GM13977 (cell line): Measurements from ENCODE around the gene CSMD2.
"Not testable (repeated sequence)": the region's sequence is repeated elsewhere in the genome, so short reads cannot be mapped to it uniquely, and the experiment has no call there.

Experiments used
- DNase-seq: peaks from one replicate; pipeline ENCODE4 v3.0.0; 2012; ENCODE audit warnings: low spot score
- CTCF ChIP-seq: IDR thresholded peaks from 2 replicates; pipeline ENCODE4 v1.5.1; 2012; ENCODE audit warnings: mild to moderate bottlenecking, control low read depth; ENCODE audit not compliant: insufficient read depth; ENCODE audit errors: extremely low read depth, missing control alignments
- in situ Hi-C: fragments of 300-500 bp; cut with MboI; formaldehyde crosslinking; loops from one replicate; pipeline ENCODE4 v1.12.0; 2022; ENCODE audit warnings: low sequenced_read_pairs, low pct_unique_long_range_greater_than_20kb, mixed read lengths, inconsistent platforms; ENCODE audit not compliant: unreplicated experiment

CSMD2 gene

GRCh38 chr1:34188985-34189384, 24.0 kb upstream of the CSMD2 start:
- TF ChIP-seq CTCF, result no peak
- DNase-seq, result no peak
- in situ Hi-C loops, result no loop called here

GRCh38 chr1:34188418-34188817, 23.4 kb upstream of the CSMD2 start:
- DNase-seq, result no peak
- in situ Hi-C loops, result no loop called here
- TF ChIP-seq CTCF, result no peak

- in situ Hi-C loops, result no loop called here
- no peak for DNase-seq
- no peak for TF ChIP-seq CTCF
Measured at GRCh38 chr1:34186741-34187494, 21.9 kb upstream of the CSMD2 start.

- in situ Hi-C loops, DNase-seq: not testable (repeated sequence)
Measured at GRCh38 chr1:34183381-34183780, 18.4 kb upstream of the CSMD2 start.

GRCh38 chr1:34178072-34178471, 13.0 kb upstream of the CSMD2 start:
- no peak for DNase-seq
- no peak for TF ChIP-seq CTCF
- in situ Hi-C loops, result no loop called here

- DNase-seq, result no peak
- TF ChIP-seq CTCF, result no peak
- in situ Hi-C loops, result no loop called here
Measured at GRCh38 chr1:34176830-34177603, 12.0 kb upstream of the CSMD2 start, which contains the start of gene C1orf94. Gene C1orf94 (plus strand): TSS chr1:34176907. CDS start chr1:34177790, 883 bp downstream.

GRCh38 chr1:34175744-34176143, 10.7 kb upstream of the CSMD2 start:
- DNase-seq, result no peak

More at GRCh38 chr1:34175744-34176143, 10.7 kb upstream of the CSMD2 start:
- in situ Hi-C loops, result no loop called here
- no peak for TF ChIP-seq CTCF
